GM21825 (cell line): ENCODE results near the gene CHST11.

Experiments used
- ATAC-seq: cut with Tn5 transposase; IDR thresholded peaks from one replicate; pipeline ENCODE4 v1.9.1; 2021; ENCODE audit warnings: mild to moderate bottlenecking, moderate library complexity; ENCODE audit not compliant: unreplicated experiment

The CHST11 gene

DNA sequence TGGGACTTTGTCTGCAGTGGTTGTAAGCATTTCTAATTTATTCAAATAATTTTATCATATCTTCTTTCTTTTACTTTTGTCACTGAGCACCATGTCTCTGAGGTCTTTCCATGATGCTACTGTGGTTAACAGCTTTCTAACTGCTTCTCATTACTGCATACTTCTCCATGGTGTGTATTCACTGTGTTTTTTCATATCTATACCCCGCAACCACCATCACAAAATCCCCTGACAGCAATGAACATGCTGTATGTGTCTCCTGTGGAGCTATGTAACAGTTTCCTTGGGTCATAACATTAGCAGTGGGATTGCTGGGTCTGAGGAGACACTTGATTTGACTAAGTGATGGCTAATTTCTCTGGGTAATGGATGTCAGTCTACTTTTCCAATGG is 29.2 kb upstream of the CHST11 start:
- no peak for ATAC-seq

DNA sequence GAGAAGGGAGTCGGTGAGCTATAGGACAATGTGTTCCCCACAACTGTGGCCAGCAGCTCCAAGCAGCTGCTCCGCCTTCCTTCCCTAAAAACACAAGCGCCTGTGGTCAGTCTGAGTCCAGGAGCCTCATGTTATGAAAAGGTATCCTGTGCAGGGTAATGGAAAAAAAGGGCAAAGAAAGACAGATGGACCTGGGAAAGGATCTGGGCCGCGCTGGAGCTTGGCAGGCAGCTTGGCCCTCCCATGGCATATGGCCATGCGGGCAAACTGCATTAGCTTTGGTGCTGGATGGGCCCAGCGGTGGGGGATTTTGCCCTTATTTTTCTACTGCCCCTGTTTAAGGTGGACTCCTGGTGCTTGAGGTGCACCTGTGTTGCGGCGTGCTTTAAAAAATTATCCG is 23.7 kb upstream of the CHST11 start:
- no peak for ATAC-seq

DNA sequence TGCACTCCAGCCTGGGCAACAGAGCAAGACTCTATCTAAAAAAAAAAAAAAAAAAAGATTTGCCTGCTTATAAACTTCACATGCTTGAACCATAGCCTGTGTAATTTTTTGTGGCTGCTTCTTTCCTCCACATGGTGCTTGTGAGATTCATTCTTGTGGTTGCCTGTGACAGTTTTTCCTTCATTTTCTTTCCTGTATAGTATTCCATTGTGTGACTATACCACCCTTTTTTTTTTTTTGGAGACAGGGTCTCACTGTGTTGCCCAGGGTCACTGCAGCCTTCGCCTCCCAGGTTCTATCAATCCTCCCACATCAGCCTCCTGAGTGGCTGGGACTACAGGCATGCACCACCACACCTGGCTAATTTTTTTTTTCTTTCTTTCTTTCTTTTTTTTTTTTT is 22.6 kb upstream of the CHST11 start:
- ATAC-seq = no peak

DNA sequence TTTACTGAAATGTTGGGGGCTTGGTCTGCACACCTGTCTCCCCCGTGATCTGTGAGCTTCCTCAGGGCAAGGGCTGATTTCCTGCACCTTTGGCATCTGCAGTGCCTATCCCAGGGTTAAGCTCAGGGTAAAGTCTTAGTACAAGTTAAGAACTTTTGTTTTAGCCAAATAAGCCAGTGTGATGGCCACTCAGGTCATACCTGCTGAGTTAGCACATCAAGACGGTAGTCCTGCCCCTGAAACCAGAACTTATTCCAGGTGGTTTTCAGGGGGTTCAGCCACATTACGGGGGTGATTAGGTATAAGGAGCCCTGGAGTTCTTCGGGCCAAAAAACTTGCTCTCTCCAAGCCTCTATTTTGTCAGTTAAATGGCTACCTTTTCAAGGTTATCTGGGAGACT is 21.6 kb upstream of the CHST11 start:
- ATAC-seq = no peak

DNA sequence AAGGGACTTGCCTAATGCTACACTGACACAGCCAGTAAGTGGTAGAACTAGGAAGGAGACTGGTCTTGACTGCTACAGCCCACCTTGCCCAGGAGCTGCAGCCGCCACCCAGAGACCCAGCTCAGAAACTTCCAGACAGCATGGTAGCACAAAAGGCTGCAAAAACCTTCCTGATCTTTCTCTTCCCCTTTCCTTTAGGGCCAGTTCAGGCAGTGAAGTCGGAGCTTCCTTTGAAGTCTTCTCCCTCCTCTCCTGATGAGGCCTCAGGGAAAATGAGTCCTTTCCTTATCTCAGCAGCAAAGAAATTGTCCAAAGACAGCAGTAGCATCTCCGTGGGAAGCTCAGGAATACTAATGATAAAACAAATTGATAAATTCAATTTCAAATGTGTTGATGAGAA is 21.0 kb upstream of the CHST11 start:
- ATAC-seq = no peak

DNA sequence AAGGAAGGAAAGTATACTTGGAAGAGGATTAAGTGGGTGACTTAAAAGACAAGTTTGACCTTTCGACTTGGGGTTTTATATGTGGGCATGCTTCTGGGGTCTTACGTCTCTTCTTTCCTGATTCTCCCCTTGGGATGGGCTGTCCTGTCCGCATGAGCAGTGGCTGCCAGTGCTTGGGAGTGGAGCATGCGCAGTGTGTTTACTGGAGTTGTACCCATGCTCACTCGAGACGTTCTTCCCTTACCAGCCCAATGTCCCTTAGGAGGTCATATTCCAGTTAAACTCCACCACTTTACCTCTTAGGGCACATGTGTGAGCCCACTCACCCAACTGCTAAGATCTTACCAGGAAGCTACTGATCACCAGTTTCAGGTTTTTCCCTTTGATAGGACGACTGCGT is 20.0 kb upstream of the CHST11 start:
- no peak for ATAC-seq

DNA sequence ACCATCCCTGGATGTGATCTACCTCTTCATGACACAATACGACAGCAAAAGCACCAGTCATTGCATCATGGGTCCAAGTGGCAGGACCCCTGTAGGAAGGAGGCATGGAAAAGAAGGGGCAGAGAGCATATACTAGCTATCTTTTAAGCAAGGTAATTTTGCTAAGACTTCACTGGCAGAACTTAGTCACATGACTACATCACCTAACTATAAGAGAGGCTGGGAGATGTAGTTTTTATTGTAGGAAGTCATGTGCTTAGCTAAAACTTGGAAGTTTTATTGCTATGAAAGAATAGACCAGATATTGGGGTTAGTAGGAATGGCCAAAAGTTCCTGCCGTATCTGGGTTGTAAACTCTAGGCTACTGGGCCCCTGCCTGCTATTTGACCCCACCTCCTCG is 18.6 kb upstream of the CHST11 start:
- ATAC-seq = no peak

DNA sequence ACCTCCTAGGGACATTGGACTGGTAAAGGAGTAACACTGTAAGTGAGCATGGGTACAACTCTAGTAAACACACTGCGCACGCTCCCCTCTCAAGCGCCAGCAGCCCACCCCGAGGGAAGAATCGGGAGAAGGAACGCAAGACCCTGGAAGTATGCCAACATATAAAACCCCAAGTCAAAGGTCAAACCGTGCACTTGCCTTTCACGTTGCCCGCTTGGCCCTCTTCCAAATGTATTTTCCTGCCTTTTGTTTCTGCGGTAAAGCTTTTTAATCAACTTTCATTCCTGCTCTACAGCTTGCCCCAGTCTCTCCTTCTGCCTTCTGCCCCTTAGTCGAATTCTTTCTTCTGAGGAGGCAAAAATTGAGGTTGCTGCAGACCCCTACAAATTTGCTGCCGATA is 17.6 kb upstream of the CHST11 start:
- ATAC-seq = no peak

DNA sequence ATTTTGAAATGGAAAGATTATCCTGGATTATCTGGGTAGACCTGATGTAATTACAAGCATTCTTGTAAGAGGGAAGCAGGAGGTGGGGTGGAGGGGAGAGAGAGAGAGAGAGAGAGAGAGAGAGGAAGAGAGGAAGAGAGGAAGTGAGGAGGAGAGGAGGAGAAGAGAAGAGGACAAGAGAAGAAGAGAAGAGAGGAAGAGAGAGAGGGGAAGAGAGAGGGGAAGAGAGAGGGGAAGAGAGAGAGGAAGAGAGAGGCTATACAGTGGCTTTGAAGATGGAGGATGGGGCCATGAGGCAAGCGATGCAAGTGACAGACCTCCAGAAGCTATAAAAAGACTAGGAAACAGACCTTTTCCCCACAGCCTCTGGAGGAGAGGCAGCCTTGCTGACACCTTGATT is 13.7 kb upstream of the CHST11 start:
- no peak for ATAC-seq

DNA sequence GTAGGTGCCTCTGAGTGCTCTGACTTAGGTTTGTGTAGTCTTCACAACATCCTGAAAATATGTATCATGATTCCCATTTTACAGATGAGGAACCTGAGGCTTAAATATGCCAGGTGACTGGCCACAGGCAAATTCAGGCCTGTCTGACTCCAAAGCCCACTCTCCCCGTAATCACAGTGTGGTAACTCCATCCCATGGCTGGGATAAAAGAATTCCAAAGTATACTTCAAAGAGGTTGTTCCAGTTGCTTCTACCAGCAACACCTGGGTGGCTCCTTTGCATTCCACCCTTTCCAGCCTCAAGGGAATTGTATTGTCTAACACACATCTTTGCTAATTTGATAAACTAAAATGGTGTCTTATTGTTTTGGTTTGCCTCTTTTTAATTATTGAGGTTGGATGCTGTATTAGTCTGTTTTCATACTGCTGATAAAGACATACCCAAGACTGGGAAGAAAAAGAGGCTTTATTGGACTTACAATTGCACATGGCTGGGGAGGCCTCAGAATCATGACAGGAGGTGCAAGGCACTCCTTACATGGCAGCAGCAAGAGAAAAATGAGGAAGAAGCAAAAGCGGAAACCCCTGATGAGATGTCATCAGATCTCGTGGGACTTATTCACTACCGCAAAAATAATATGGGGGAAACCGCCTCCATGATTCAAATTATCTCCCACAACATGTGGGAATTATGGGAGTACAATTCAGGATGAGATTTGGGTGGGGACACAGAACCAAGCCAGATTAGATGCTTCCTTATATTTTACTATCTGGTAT is 9.9 kb upstream of the CHST11 start:
- no peak for ATAC-seq

DNA sequence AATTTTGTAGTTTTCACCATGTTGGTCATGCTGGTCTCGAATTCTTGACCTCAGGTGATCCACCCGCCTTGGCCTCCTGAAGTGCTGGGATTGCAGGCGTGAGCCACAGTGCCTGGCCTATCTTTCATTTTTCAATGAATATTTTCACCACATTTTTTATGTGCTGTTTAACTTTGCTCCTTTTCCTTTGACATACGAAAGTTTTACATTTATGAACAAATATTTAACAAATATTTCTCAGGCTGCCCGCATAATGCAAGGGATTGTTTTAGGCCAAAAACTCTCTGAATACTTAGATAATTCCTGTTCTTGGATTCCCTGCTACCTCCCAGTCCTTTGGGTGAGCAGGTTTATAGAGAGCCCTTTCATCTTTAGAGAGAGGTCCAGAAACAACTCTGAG is 8.7 kb upstream of the CHST11 start:
- no peak for ATAC-seq

DNA sequence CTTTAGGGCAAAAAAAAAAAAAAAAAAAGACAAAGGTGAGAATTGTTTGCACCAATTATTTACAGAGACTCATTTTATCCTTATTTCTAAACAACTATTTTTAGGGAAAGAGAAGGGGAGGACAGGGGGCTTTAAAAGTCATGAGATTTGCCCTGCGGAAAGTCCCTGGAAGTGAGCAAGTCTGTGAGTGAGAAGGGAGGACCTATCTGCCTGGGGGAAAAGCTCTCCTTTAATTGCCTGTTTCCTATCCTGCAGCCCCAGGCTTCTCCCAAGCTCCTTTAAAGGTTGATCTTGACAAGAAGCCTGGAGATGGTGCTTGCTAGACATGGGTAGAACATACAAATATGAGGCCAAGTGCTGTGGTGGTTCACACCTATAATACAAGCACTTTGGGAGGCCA is 8.3 kb upstream of the CHST11 start:
- ATAC-seq = no peak

DNA sequence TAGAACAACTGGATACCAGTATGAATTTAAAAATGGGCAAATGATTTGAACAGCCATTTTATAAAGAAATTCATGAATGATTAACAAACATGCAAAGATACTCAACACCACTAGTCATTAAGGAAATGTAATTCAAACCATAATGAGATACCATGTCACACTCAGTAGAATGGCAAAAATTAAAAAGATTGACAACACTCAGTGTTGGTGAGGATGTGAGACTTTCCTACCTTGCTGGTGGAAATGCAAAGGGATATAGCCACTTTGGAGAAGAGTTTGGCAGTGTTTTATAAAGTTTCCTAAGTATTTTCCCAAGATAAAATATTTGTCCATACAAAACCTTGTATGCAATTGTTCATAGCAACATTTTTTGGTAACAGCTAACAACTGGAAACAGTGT is 6.0 kb upstream of the CHST11 start:
- ATAC-seq = no peak

DNA sequence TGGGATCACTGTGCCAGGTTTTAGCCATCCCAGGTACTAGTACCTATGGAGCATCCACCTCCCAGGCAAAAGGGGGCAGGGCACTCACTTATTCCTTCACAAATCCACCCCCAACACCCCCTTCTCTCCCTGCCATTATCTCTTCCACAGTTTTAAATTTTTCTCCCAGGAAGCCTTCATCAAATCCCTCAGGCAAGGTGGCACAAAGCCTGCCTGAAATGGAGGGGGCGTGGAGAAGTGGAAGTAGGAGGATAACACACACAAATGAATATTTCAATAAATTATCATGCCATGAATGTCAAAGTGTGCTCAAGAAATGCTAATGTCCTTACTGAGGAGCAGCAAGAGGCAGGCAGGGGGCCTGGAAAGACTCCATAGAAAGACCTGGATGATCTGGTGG is 4.7 kb upstream of the CHST11 start:
- ATAC-seq = no peak

DNA sequence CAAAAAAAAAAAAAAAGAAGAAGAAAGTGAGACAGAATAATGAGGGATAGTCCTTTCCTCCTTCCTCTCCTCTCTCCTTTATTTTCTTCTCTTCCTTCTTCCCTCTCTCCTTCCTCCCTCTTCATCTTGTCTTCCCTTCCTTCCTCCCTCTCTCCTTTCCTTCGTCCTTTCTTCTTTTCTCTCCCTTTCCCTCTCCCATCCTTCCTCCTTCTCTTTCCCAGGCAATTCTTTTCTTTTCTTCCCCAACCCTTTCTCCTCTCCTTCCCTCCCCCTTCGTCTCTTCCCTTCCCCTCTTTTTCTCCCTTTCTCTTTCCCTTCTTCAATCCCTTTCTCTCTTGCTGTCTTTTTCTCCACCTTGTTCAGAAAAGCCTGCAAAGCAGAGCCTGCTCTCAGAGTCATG is 3.6 kb upstream of the CHST11 start:
- no peak for ATAC-seq

DNA sequence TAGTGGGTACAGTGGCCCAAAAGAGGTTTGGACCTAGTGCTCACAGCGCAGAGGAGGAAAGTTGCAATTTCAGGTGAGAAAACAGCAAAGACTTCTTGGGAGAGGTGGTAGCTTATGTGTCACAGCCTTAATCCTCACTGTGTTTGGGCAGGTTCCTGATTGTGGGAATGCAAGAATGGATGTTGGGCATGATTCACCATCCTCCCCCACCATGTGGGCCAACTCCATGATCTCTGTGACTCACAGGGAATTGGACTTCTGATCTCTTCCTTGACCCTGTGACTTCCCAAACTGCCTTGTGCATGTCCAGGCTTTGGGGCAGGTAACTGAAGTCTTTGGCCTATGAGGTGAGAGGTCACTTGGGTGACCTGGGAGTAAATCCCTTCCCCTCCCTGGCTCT is 1.8 kb upstream of the CHST11 start:
- ATAC-seq = no peak

DNA sequence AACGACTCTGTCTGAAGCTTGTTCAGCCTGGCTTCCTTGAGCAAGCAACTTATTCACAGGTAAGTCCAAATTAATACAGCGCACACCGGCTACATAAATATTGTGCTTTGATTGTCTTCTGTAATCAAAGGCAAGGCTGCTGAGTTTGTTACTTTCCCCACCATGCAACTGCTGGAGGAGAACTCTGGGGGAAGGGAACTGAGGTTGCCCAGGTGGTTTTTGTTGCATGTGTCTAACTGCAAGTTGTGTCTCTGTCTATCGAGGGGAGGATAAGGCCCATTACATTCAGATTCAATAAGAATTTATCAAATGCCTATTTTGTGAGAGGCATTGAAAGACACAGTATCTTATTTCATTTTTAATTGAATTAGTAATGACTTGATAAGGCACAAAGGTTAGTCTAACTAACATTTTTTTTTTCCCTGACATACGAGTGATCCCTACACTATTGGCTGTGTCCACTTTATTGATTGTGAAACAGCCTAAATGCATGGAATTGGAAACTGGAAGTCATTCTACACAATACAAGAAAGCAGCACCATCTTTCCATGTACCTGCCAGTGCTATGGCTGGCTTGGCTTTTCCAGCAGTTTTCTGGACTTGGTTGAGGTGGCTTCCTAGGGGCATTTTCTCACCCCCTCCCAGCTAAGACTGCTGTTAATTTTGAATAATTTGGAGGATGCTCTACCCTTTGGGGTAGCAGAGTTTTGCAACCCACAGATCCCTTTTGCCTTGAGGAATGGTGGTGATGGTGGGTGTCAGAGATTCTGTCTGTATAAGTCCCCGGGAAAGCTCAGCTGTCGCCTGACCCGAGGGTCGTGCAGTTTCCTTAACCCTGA is 951 bp upstream of the CHST11 start:
- no peak for ATAC-seq

DNA sequence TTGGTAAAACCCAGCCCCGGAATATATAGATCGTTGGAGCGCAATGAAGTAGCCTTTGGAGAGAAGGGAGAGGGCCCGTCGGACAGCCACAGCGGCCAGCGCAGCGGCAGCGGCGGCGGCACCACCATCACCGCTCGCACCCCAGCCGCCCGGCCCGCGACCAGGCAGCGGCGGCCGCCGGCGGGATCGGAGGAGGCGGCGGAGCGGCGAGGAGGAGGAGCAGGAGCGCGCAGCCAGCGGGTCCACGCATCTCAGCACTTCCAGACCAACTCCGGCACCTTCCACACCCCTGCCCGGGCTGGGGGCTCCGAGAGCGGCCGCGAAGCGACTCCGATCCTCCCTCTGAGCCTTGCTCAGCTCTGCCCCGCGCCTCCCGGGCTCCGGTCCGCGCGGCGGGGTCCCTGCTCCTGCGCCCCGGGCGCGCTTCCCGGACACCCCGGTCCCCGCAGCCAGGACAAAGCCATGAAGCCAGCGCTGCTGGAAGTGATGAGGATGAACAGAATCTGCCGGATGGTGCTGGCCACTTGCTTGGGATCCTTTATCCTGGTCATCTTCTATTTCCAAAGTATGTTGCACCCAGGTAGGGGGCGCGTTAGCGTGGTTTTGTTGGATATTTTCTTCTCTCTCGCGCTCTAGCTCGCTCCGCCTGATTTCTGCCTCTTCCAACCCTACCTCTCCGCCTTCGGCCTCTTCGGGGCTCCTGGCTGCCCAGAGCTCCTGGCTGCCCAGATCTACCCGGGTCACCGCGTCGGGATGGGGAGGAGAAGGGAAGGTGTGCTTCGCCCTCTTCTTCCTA is 400 bp downstream of the CHST11 start:
- peak; percentile 21 for ATAC-seq

DNA sequence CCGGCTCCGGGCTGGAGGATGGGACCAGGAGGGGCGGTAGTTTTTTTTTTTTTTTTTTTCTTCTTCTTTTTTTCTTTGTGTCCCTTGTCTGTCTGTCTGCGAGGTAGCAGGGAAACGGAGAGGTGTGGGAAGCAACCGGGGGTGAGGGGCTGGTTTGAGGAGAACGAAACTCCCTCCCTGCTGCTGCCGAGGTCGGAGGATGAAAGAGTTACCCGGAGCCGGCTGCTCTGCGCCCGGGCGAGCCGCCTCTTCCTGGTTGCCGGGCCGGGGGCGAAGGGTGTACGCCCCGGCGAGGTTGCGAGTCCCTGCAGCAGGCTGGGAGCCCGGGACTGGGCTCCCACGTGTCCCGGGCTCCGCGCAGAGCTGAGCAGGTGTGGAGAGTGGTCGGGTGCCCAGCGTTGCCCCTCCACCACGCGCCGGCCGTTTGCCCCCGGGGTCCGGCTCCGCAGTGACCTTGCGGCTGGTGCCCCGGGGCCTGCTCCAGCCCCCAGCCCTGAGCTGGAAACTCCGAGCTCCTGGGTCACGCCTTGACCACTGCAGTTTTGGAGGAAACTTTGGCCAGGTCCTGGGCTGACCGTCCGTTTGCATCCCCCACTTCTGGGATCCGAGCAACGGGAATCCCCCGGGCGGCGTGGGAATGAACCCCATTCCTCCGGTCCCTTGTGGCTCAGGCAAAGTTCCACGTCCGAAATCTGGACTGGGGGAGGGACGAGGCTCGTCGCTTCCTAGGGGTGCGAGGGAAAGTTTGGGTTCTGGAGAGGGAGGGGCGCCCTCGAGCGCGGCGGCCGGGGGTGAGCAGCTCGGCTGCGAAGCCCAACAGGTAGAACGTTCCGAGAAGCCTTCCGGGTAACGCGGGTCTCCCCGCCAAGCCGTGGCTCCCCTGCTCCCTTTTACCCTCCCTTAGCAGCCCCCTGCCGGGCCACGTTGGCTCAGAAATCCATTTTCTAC is 1.3 kb downstream of the CHST11 start:
- no peak for ATAC-seq

DNA sequence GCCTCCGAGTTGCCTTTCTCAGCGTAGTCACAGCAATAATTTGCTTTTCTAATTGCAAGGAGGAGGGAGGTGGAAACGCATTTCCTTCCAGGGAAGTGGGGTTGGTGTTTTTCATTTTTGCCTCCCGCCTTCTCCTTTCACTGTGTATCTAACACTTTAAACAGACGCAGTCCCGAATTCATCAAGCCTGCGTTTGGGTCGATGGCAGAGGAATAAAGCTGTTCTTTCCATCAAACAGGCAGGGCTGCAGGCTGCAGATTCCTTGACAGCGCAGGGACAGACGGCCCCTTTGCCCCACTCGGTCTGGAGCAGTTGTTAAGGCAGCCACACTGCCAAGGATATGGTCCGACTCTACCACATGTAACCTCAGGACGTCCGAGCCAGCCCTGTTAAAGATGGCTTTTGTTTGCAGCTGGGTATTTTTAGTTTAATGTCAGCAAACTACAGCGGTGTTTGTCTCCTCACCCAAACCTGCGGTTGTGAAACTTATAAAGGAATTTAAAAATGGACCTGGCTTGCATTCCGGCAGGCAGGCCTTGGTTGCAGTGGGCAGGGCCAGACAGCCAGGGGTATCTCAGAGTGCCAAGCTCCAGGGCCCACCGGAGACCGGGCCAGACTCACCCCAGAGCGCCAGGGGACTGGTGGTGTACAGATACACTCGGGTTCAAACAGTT is 2.1 kb downstream of the CHST11 start:
- ATAC-seq = no peak
